Parathyroid adenoma (tissue), 2 donors: ENCODE measurements around the gene MCTP2.
"Not testable (repeated sequence)": the region's sequence is repeated elsewhere in the genome, so short reads cannot be mapped to it uniquely, and the experiment has no call there.

Experiments used
- H2AFZ ChIP-seq: fragments of 300-600 bp; sonication (generic); one replicate; pipeline ENCODE4 v1.7.0; 2017; ENCODE audit warnings: antibody characterized with exemption, mild to moderate bottlenecking
- H3K27ac ChIP-seq: fragments of 300-600 bp; sonication (generic); one replicate; pipeline ENCODE4 v1.7.0; 2017
- H3K27me3 ChIP-seq: fragments of 300-600 bp; sonication (generic); one replicate; pipeline ENCODE4 v1.7.0; 2017; ENCODE audit warnings: low read length; ENCODE audit not compliant: control insufficient read depth, insufficient read depth
- H3K36me3 ChIP-seq: fragments of 300-600 bp; sonication (generic); one replicate; pipeline ENCODE4 v1.7.0; 2017; ENCODE audit warnings: low read length; ENCODE audit not compliant: control insufficient read depth, insufficient read depth
- H3K4me1 ChIP-seq: fragments of 300-600 bp; sonication (generic); one replicate; pipeline ENCODE4 v1.7.0; 2017; ENCODE audit warnings: control low read depth
- H3K4me2 ChIP-seq: fragments of 300-600 bp; sonication (generic); one replicate; pipeline ENCODE4 v1.7.0; 2017; ENCODE audit warnings: low read length
- H3K4me3 ChIP-seq: fragments of 300-600 bp; sonication (generic); one replicate; pipeline ENCODE4 v1.7.0; 2017; ENCODE audit warnings: low read depth, low read length
- H3K79me2 ChIP-seq: fragments of 300-600 bp; sonication (generic); one replicate; pipeline ENCODE4 v1.7.0; 2017; ENCODE audit warnings: control low read depth
- H3K9ac ChIP-seq: fragments of 300-600 bp; sonication (generic); one replicate; pipeline ENCODE4 v1.7.0; 2017; ENCODE audit warnings: mild to moderate bottlenecking
- H3K9me3 ChIP-seq: fragments of 300-600 bp; sonication (generic); one replicate; pipeline ENCODE4 v1.7.0; 2017; ENCODE audit warnings: low read length; ENCODE audit not compliant: control insufficient read depth
- TF ChIP-seq, protein P1 (sequence below): fragments of 300-600 bp; sonication (generic); IDR thresholded peaks from one replicate; pipeline ENCODE4 v1.7.0; 2017; ENCODE audit warnings: antibody characterized with exemption, mild to moderate bottlenecking
- donor health status: primary hyperparathyroidism.

The MCTP2 gene

DNA sequence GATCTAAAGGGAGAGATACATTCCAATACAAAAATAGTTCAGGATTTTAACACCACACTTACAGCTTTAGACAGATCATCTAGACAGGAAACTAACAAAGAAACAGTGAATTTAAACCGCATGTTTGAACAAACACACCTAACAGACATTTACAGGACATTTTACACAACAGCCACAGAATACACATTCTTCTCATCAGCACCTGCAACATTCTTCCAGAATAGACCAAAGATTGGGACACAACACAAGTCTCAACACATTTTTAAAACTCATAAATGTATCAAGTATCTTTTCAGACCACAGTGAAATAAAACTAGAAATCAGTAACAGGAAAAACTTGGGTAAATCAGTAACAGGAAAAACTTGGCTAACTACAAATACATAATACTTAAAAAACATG lies 256.3 kb downstream of the MCTP2 start:
- Histone ChIP-seq H3K27me3 (no peaks in the 10 kb centered on the region), H3K9ac (no peak overlapping the region), H2AFZ (no peak overlapping the region)

DNA sequence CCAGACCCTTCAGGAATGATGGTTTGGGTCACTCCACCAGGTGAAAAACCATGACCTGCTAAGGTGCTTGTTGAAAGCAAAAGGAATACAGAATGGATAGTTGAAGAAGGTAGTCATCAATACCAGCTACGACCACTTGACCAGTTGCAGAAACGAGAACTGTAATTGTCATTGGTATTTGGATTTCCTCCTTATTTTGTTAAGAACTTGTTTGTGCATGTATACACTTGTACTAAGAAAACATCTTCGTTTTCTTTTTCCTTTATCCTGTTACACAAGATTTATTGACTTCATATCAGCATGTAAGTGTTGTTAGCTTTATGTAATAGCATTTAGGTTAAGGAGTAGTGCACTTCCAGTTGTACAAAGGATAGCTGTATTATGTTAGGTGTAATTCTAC lies 261.8 kb downstream of the MCTP2 start:
- H3K4me3 ChIP-seq, result no peak overlapping the region

More for the DNA sequence above, 256.3 kb downstream of the MCTP2 start:
- Histone ChIP-seq H3K4me2 (no peak overlapping the region), H3K79me2 (no peaks in the 10 kb centered on the region), H3K27ac (no peak overlapping the region), H3K4me1 (no peaks in the 10 kb centered on the region), H3K9me3 (no peaks in the 10 kb centered on the region), H3K4me3 (no peak overlapping the region), H3K36me3 (no peaks in the 10 kb centered on the region)
- TF ChIP-seq, protein P1, sequence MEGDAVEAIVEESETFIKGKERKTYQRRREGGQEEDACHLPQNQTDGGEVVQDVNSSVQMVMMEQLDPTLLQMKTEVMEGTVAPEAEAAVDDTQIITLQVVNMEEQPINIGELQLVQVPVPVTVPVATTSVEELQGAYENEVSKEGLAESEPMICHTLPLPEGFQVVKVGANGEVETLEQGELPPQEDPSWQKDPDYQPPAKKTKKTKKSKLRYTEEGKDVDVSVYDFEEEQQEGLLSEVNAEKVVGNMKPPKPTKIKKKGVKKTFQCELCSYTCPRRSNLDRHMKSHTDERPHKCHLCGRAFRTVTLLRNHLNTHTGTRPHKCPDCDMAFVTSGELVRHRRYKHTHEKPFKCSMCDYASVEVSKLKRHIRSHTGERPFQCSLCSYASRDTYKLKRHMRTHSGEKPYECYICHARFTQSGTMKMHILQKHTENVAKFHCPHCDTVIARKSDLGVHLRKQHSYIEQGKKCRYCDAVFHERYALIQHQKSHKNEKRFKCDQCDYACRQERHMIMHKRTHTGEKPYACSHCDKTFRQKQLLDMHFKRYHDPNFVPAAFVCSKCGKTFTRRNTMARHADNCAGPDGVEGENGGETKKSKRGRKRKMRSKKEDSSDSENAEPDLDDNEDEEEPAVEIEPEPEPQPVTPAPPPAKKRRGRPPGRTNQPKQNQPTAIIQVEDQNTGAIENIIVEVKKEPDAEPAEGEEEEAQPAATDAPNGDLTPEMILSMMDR, result no peak

DNA sequence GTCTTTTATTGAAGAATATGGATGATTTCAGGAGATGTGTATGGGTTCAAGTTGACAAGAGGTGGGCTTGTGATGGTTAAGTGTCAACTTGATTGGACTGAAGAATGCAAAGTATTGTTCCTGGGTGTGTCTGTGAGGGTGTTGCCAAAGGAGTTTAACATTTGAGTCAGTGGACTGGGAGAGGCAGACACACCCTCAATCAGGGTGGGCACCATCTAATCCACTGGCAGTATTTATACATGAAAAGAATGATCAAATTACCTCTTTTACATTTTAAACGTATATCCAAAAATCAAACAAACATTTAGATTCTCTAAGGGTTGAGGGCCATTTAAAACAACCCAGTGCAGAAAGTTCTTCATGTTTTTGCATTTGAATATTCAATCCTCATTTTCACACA lies 262.2 kb downstream of the MCTP2 start:
- not testable (repeated sequence) for H2AFZ ChIP-seq, H3K27me3 ChIP-seq, H3K4me2 ChIP-seq, H3K4me3 ChIP-seq, H3K79me2 ChIP-seq, H3K9ac ChIP-seq, H3K27ac ChIP-seq, H3K4me1 ChIP-seq, H3K9me3 ChIP-seq, H3K36me3 ChIP-seq

More for the DNA sequence above, 261.8 kb downstream of the MCTP2 start:
- H3K27me3 ChIP-seq, result no peaks in the 10 kb centered on the region
- no peak overlapping the region for H3K27ac ChIP-seq
- H2AFZ ChIP-seq, result no peak overlapping the region
- no peak overlapping the region for H3K4me2 ChIP-seq
- no peaks in the 10 kb centered on the region for H3K79me2 ChIP-seq
- no peaks in the 10 kb centered on the region for H3K4me1 ChIP-seq
- TF ChIP-seq, protein P1, result no peak
- H3K9me3 ChIP-seq, result no peaks in the 10 kb centered on the region
- no peaks in the 10 kb centered on the region for H3K36me3 ChIP-seq
- H3K9ac ChIP-seq, result no peak overlapping the region

DNA sequence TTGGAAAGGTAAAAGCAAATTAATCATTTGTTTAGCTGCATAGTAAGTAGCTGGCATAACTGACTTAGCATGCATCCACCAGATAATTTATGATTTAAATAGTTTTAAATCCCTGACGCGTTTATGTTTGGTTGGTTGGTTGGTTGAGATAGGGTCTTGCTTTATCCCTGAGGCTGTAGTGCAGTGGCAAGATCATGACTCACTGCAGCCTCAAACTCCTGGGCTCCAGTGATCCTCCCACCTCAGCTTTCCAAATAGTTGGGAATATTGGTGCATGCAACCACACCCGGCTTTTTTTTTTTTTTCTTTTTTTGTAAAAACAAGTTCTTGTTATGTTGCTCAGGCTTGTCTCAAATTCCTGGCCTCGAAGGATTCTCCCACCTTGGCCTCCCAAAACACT lies 263.4 kb downstream of the MCTP2 start:
- Histone ChIP-seq H3K9ac (no peak overlapping the region), H3K27ac (no peak overlapping the region), H2AFZ (no peak overlapping the region), H3K4me2 (no peak overlapping the region), H3K79me2 (no peaks in the 10 kb centered on the region), H3K4me1 (no peaks in the 10 kb centered on the region), H3K36me3 (no peaks in the 10 kb centered on the region), H3K4me3 (no peak overlapping the region), H3K9me3 (no peaks in the 10 kb centered on the region), H3K27me3 (no peaks in the 10 kb centered on the region)
- TF ChIP-seq, protein P1, result no peak

DNA sequence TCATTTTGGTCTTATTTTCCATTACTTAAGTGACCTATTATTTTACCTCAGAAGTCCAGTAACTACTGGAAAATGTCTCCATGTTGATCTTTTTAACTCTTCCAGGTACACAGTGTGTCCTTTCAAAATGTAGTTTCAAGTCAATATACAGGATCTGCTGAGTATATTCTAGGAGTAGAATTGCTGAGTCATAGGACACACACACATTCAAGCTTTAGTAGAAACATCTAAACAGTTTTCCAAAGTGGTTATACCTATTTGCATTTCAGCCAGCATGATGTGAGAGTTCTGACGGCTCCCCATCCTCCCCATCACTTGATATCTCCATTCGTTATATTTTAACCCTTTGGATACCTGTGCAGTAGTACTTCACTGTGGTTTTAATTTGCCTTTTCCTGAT lies 271.9 kb downstream of the MCTP2 start:
- TF ChIP-seq, protein P1, result no peak
- Histone ChIP-seq H3K9me3 (no peaks in the 10 kb centered on the region), H3K27ac (no peak overlapping the region), H3K36me3 (no peaks in the 10 kb centered on the region), H3K9ac (no peak overlapping the region), H3K27me3 (no peaks in the 10 kb centered on the region), H2AFZ (no peak overlapping the region), H3K4me2 (no peak overlapping the region), H3K79me2 (no peaks in the 10 kb centered on the region), H3K4me3 (no peak overlapping the region), H3K4me1 (no peaks in the 10 kb centered on the region)
